HL-60/S4 treated with phorbol 12-myristate 13-acetate at 8.2 ng/mL for 4 days and 3 days (cell line): ENCODE data around the gene GTPBP3.

ENCODE experiments used
- in situ Hi-C: fragments of 300-500 bp; cut with MboI; formaldehyde crosslinking; loops from 2 replicates; pipeline ENCODE4 v1.15.0; 2022; ENCODE audit warnings: low sequenced_read_pairs

GTPBP3 gene

GRCh38 chr19:17380426-17381138 is 43.2 kb downstream of the GTPBP3 start:
- in situ Hi-C loops = no loop called here

- in situ Hi-C loops = no loop called here
Measured at GRCh38 chr19:17385878-17386611, 48.7 kb downstream of the GTPBP3 start.

GRCh38 chr19:17389288-17389687 is 51.9 kb downstream of the GTPBP3 start:
- in situ Hi-C loops = no loop called here

- in situ Hi-C loops = no loop called here
Measured at GRCh38 chr19:17389957-17390664, 52.8 kb downstream of the GTPBP3 start.

GRCh38 chr19:17390665-17391370 is 53.5 kb downstream of the GTPBP3 start:
- in situ Hi-C loops = no loop called here

GRCh38 chr19:17391371-17392151 is 54.2 kb downstream of the GTPBP3 start:
- in situ Hi-C loops = no loop called here
